ENCODE data around the gene GTF2IRD1. TPM values are rescaled to one million over a fixed set of nuclear protein-coding genes. Genes with fewer than 3 reads are reported as not detected.
A peak's percentile ranks its signal among the peaks of the same experiment; 100 is the strongest.

The GTF2IRD1 gene
- total and polyA plus RNA-seq, 2 of the 13 experiments (the other 11 are each of a cell fraction or from before 2014, with no cell fraction given), result 16.5 to 26.7 TPM

GRCh38 chr7:74470504-74470903 is 16.8 kb downstream of the GTF2IRD1 start (continued):
- TF ChIP-seq DZIP1 (CRISPR knock-in tag; IDR thresholded peaks at IDR 0.05) (no peak), ZNF549 (CRISPR knock-in tag; IDR thresholded peaks at IDR 0.05) (no peak), ZNF530 (CRISPR knock-in tag; IDR thresholded peaks at IDR 0.05; ENCODE audit: low read depth) (no peak)

GRCh38 chr7:74473116-74473515 is 19.4 kb downstream of the GTF2IRD1 start:
- no peak for FAIRE-seq
- no peak overlapping the region for H3K4me2 ChIP-seq (ENCODE audit: low read depth, low read length)
- no peaks in the 10 kb centered on the region for H3K27me3 ChIP-seq (ENCODE audit: control insufficient read depth in 1 of 2, insufficient read depth in 2 of 2, low read length in 2 of 2)
- ChIA-PET CTCF (ENCODE audit: low intra/inter-chr PET ratio, low total read pairs) (no interaction called here), POLR2A (interaction anchor here (0.8 kb wide), 1 partner anchor 20 kb away, joined by 3 read pairs; no protein-coding TSS in a partner anchor)
- H3K9me3 ChIP-seq (ENCODE audit: low read length), result no peaks in the 10 kb centered on the region
- in situ Hi-C loops (cut with HindIII; ENCODE audit: extremely low pct_ligation_motif_present, low pct_unique_long_range_greater_than_20kb), result no loop called here
- no peak overlapping the region for H2AFZ ChIP-seq (ENCODE audit: low read length)
- no peak overlapping the region for H3K27ac ChIP-seq (ENCODE audit: extremely low read length, insufficient read depth, low read length)
- DNase-seq (ENCODE audit: low spot score), result no peak
- WGBS (ENCODE audit: low lambda C conversion rate), result 96% methylated on average over 4 of the region's 5 CpGs
- H4K20me1 ChIP-seq (ENCODE audit: insufficient read depth, low read length), result 0 out of 2 replicates have a peak, but pooled peaks cover 4% of the 10 kb centered on the region
- H3K4me3 ChIP-seq (replicated peaks in 1 of 3; ENCODE audit: insufficient read depth in 1 of 3, low read depth in 2 of 3, low read length in 3 of 3), result no peak overlapping the region
- peaks cover 13% of the 10 kb centered on the region for H3K79me2 ChIP-seq (ENCODE audit: insufficient read depth, low read length)
- intact Hi-C loops (cut with micrococcal nuclease; ENCODE audit: unreplicated experiment), result no loop called here
- ATAC-seq, result peak; percentile 22; the same call in 1 of the 3 replicates
- H3K9ac ChIP-seq (ENCODE audit: insufficient read depth, low read depth, low read length), result no peak overlapping the region
- BruUV-seq (replicated peaks), result no TSS peak
- peaks cover 0 to 3% of the 10 kb centered on the region in 2 experiments; a peak in 2 of 5 replicates for H3K36me3 ChIP-seq (replicated peaks in 1 of 2; ENCODE audit: control insufficient read depth in 1 of 2, insufficient read depth in 2 of 2, low read length in 2 of 2)
- peaks cover 17% of the 10 kb centered on the region for H3K4me1 ChIP-seq (ENCODE audit: insufficient read depth, low read length)
- TF ChIP-seq ZNF367 (CRISPR knock-in tag; IDR thresholded peaks at IDR 0.05; ENCODE audit: borderline replicate concordance) (no peak), HHEX (CRISPR knock-in tag; IDR thresholded peaks at IDR 0.05) (no peak), ZNF576 (CRISPR knock-in tag; IDR thresholded peaks at IDR 0.05) (no peak), ZNF546 (CRISPR knock-in tag; conservative IDR thresholded peaks at IDR 0.05) (no peak), ZNF10 (CRISPR knock-in tag; IDR thresholded peaks at IDR 0.05; ENCODE audit: borderline replicate concordance, low read depth) (no peak), ISX (CRISPR knock-in tag; conservative IDR thresholded peaks at IDR 0.05) (no peak), ZNF18 (CRISPR knock-in tag; IDR thresholded peaks at IDR 0.05; ENCODE audit: insufficient replicate concordance) (no peak), ZNF75D (CRISPR knock-in tag; IDR thresholded peaks at IDR 0.05; ENCODE audit: borderline replicate concordance) (no peak), CREM (IDR thresholded peaks at IDR 0.05) (no peak), CREM (CRISPR knock-in tag; IDR thresholded peaks at IDR 0.05) (no peak), AKNA (CRISPR knock-in tag; IDR thresholded peaks at IDR 0.05; ENCODE audit: borderline replicate concordance) (no peak)
